B cell (primary cell): ENCODE data around the gene TRANK1. TPM values are rescaled to one million over a fixed set of nuclear protein-coding genes. Genes with fewer than 3 reads are reported as not detected.
A peak's percentile ranks its signal among the peaks of the same experiment; 100 is the strongest.

Source experiments
- ATAC-seq: fragments of 200-7000 bp; cut with Tn5 transposase; one replicate; pipeline ENCODE4 v1.10.0; 2021; ENCODE audit warnings: low read depth, mild to moderate bottlenecking, moderate number of reproducible peaks, moderate library complexity
- CTCF ChIA-PET: fragments of 350-600 bp; sonication (Branson Sonifier 250); formaldehyde crosslinking; loops from one replicate; lab custom pipeline; 2021; ENCODE audit warnings: antibody characterized with exemption, inconsistent platforms; lab: Charles Lee
- POLR2A ChIA-PET: fragments of 350-600 bp; sonication (Branson Sonifier 250); formaldehyde crosslinking; loops from one replicate; lab custom pipeline; 2021; ENCODE audit warnings: antibody characterized with exemption; lab: Charles Lee
- DNase-seq: peaks from one replicate; pipeline ENCODE4 v3.0.0; 2013
- H2AFZ ChIP-seq: 2 replicates; pipeline ENCODE4 v1.6.1; 2012; ENCODE audit warnings: mild to moderate bottlenecking, low read depth, low read length; ENCODE audit not compliant: insufficient read depth, poor library complexity, severe bottlenecking
- H3K27ac ChIP-seq, 2 donors: 1 replicate in 1 of 2; 2 replicates in 1 of 2; pipeline ENCODE4 v1.5.1; 2012 to 2013; ENCODE audit warnings: low read length in 2 of 2, mild to moderate bottlenecking in 2 of 2, moderate library complexity in 1 of 2
- H3K27me3 ChIP-seq, 4 experiments: fragments of 200-600 bp in 1 of 4; sonication (generic) in 1 of 4; replicated peaks in 1 of 4; 1 replicate in 2 of 4; 2 replicates in 2 of 4; pipeline versions ENCODE4 v1.6.1 to v1.7.0; 2013 to 2016; ENCODE audit warnings: low read length in 3 of 4, mild to moderate bottlenecking in 2 of 4, mixed read lengths in 1 of 4, moderate library complexity in 1 of 4; ENCODE audit not compliant: insufficient read depth in 4 of 4, control insufficient read depth in 3 of 4; ENCODE audit errors: control extremely low read depth in 1 of 4
- H3K36me3 ChIP-seq, 2 experiments: replicated peaks in 1 of 2; 1 replicate in 1 of 2; 2 replicates in 1 of 2; pipeline versions ENCODE4 v1.6.1 to v1.7.1; 2013; ENCODE audit warnings: low read length in 1 of 2; ENCODE audit not compliant: insufficient read depth in 2 of 2, control insufficient read depth in 1 of 2; ENCODE audit errors: control extremely low read depth in 1 of 2, extremely low read depth in 1 of 2
- H3K4me1 ChIP-seq, 2 donors: fragments of 200-600 bp in 1 of 2; sonication (generic) in 1 of 2; 1 replicate in 1 of 2; 2 replicates in 1 of 2; pipeline versions ENCODE4 v1.5.1 to v1.6.1; 2013 to 2017; ENCODE audit warnings: low read length in 2 of 2; ENCODE audit not compliant: control insufficient read depth in 2 of 2, insufficient read depth in 2 of 2
- H3K4me2 ChIP-seq: replicated peaks from 2 replicates; pipeline ENCODE3; 2012; ENCODE audit warnings: mild to moderate bottlenecking, low read depth, low read length; ENCODE audit not compliant: poor library complexity, severe bottlenecking
- H3K4me3 ChIP-seq, 5 experiments: fragments of 200-600 bp in 1 of 5; sonication (generic) in 1 of 5; 1 replicate in 3 of 5; 2 replicates in 2 of 5; pipeline versions ENCODE4 v1.5.1 to v1.7.0; 2011 to 2016; ENCODE audit warnings: low read length in 4 of 5, mild to moderate bottlenecking in 4 of 5, low read depth in 2 of 5, control low read depth in 1 of 5, moderate library complexity in 1 of 5; ENCODE audit not compliant: insufficient read depth in 1 of 5; ENCODE audit errors: control extremely low read depth in 1 of 5, extremely low read depth in 1 of 5
- H3K79me2 ChIP-seq: fragments of 200-600 bp; sonication (generic); one replicate; pipeline ENCODE4 v1.6.0; 2016; ENCODE audit warnings: low read length; ENCODE audit not compliant: control insufficient read depth, insufficient read depth
- H3K9ac ChIP-seq: fragments of 200-600 bp; sonication (generic); 2 replicates; pipeline ENCODE4 v1.6.1; 2017; ENCODE audit warnings: mild to moderate bottlenecking, low read length, moderate library complexity
- H3K9me3 ChIP-seq, 3 donors: one replicate each; pipeline versions ENCODE4 v1.6.1 to v1.7.1; 2013; ENCODE audit warnings: low read length in 2 of 3; ENCODE audit not compliant: control insufficient read depth in 2 of 3, insufficient read depth in 1 of 3; ENCODE audit errors: control extremely low read depth in 1 of 3
- H4K20me1 ChIP-seq: 2 replicates; pipeline ENCODE4 v1.6.0; 2012; ENCODE audit warnings: mild to moderate bottlenecking, low read length; ENCODE audit not compliant: insufficient read depth, control insufficient read depth, poor library complexity, severe bottlenecking
- H3K27ac Mint-ChIP-seq: one replicate; pipeline ENCODE4 v1.8.0; 2021; ENCODE audit warnings: mixed read lengths
- H3K27me3 Mint-ChIP-seq: one replicate; pipeline ENCODE4 v1.8.0; 2021; ENCODE audit warnings: mixed read lengths
- H3K4me1 Mint-ChIP-seq: one replicate; pipeline ENCODE4 v1.8.0; 2021; ENCODE audit warnings: mixed read lengths
- H3K4me3 Mint-ChIP-seq: one replicate; pipeline ENCODE4 v1.8.0; 2021; ENCODE audit warnings: mixed read lengths
- H3K9me3 Mint-ChIP-seq: one replicate; pipeline ENCODE4 v1.8.0; 2022; ENCODE audit warnings: mixed read lengths; ENCODE audit not compliant: insufficient read depth
- CTCF ChIP-seq: fragments of 200-600 bp; IDR thresholded peaks from one replicate; pipeline ENCODE4 v1.8.0; 2022; ENCODE audit warnings: antibody characterized with exemption, mild to moderate bottlenecking
- EZH2 ChIP-seq: IDR thresholded peaks from 2 replicates; pipeline ENCODE4 v1.6.1; 2012; ENCODE audit warnings: borderline replicate concordance, low read depth, mild to moderate bottlenecking, moderate library complexity, low read length; ENCODE audit not compliant: insufficient read depth, poor library complexity, severe bottlenecking
- WGBS: methylation state at CpG from one replicate; pipeline ENCODE4 v1.1.5; 2013; ENCODE audit warnings: missing lambda C conversion rate; ENCODE audit not compliant: insufficient coverage; 5-methylcytosine and 5-hydroxymethylcytosine counted together
- intact Hi-C: fragments of 100-400 bp; cut with micrococcal nuclease; formaldehyde crosslinking; loops from one replicate; pipeline ENCODE4 v1.10.0; 2022
- polyA plus RNA-seq: library from polyadenylated mRNA; depleted of rRNA; stranded (reverse); fragments of >200 nt; gene quantifications from 2 replicates; pipeline ENCODE4 v1.2.3, GENCODE V29; 2012
- total RNA-seq, 2 donors: library from RNA; stranded (reverse); fragments of 120-200 nt in 1 of 2; gene quantifications; 1 replicate in 1 of 2; 2 replicates in 1 of 2; pipeline versions ENCODE4 v1.2.3 to v1.2.4, GENCODE V29; 2013 to 2022

TRANK1 gene
- total and polyA plus RNA-seq, 2 donors (not counting 1 experiment from before 2014, with no cell fraction given) = 20.8 to 147 TPM

- intact Hi-C loops = no loop called here
- peak overlapping the region in 3 of 5 experiments; percentile 18 to 48 (median 29) for H3K4me3 ChIP-seq
- peaks cover 12 to 36% of the 10 kb centered on the region in 2 experiments for H3K36me3 ChIP-seq
- Mint-ChIP-seq H3K27ac (peak overlapping the region; percentile 1), H3K4me3 (peak overlapping the region; percentile 57), H3K4me1 (peaks cover 44% of the 10 kb centered on the region), H3K9me3 (no peaks in the 10 kb centered on the region), H3K27me3 (no peaks in the 10 kb centered on the region)
- ChIA-PET CTCF (interaction anchor here (0.7 to 2.2 kb wide), 5 partner anchors 19 to 162 kb away, joined by 4 to 15 read pairs (median 5); no protein-coding TSS in a partner anchor), POLR2A (interaction anchor here (0.6 to 1.6 kb wide), 5 partner anchors 11 to 137 kb away, joined by 3 to 7 read pairs (median 4); no protein-coding TSS in a partner anchor)
- H3K79me2 ChIP-seq = peaks cover 45% of the 10 kb centered on the region
- H2AFZ ChIP-seq = no peak overlapping the region
- no peak for TF ChIP-seq CTCF
- H3K4me1 ChIP-seq = peaks cover 42 to 50% of the 10 kb centered on the region in 2 donors
- DNase-seq (peak; percentile 64), ATAC-seq (no peak)
- H3K4me2 ChIP-seq = peak overlapping the region; percentile 89
- no peaks in the 10 kb centered on the region for H4K20me1 ChIP-seq
- no peaks in the 10 kb centered on the region for H3K9me3 ChIP-seq
- peak overlapping the region; percentile 14 to 76 for H3K27ac ChIP-seq
- WGBS = no CpG with 5 or more reads among the region's 3 CpGs
- H3K9ac ChIP-seq = peak overlapping the region; percentile 37
- no peaks in the 10 kb centered on the region for H3K27me3 ChIP-seq
Measured at GRCh38 chr3:36989005-36989404, 44.2 kb upstream of the TRANK1 start.

GRCh38 chr3:36988356-36988755 is 43.5 kb upstream of the TRANK1 start:
- Mint-ChIP-seq H3K4me3 (peak overlapping the region; percentile 69), H3K27ac (peak overlapping the region; percentile 33), H3K4me1 (peaks cover 44% of the 10 kb centered on the region), H3K9me3 (no peaks in the 10 kb centered on the region), H3K27me3 (no peaks in the 10 kb centered on the region)
- ATAC-seq (no peak), DNase-seq (peak; percentile 61)
- Histone ChIP-seq H3K79me2 (peaks cover 45% of the 10 kb centered on the region), H3K36me3 (peaks cover 14 to 41% of the 10 kb centered on the region in 2 experiments), H3K27ac (peak overlapping the region; percentile 53 to 76), H3K9ac (peak overlapping the region; percentile 17), H4K20me1 (no peaks in the 10 kb centered on the region), H3K4me3 (peak overlapping the region in 4 of 5 experiments; percentile 9 to 48 (median 20)), H3K27me3 (no peaks in the 10 kb centered on the region), H3K9me3 (no peaks in the 10 kb centered on the region), H2AFZ (no peak overlapping the region), H3K4me2 (peak overlapping the region; percentile 89), H3K4me1 (peaks cover 40 to 48% of the 10 kb centered on the region in 2 donors)
- intact Hi-C loops = no loop called here
- WGBS = no CpG with 5 or more reads among the region's 2 CpGs
- ChIA-PET POLR2A (interaction anchor here (0.9 to 1.6 kb wide), 2 partner anchors 10 to 95 kb away, joined by 3 to 4 read pairs; no protein-coding TSS in a partner anchor), CTCF (interaction anchor here (0.5 to 2.2 kb wide), 3 partner anchors 30 to 119 kb away, joined by 3 to 15 read pairs (median 5); no protein-coding TSS in a partner anchor)
- TF ChIP-seq CTCF (no peak), EZH2 (no peak)
